HG02642 (cell line): ENCODE data around the gene GNG12.
"Not testable (repeated sequence)": the region's sequence is repeated elsewhere in the genome, so short reads cannot be mapped to it uniquely, and the experiment has no call there.

Source experiments
- ATAC-seq: cut with Tn5 transposase; IDR thresholded peaks from one replicate; pipeline ENCODE4 v1.9.1; 2021; ENCODE audit warnings: mild to moderate bottlenecking; ENCODE audit not compliant: unreplicated experiment, poor library complexity

GNG12 gene

GRCh38 chr1:67737875-67738274, 95.4 kb downstream of the GNG12 start:
- no peak for ATAC-seq

DNA sequence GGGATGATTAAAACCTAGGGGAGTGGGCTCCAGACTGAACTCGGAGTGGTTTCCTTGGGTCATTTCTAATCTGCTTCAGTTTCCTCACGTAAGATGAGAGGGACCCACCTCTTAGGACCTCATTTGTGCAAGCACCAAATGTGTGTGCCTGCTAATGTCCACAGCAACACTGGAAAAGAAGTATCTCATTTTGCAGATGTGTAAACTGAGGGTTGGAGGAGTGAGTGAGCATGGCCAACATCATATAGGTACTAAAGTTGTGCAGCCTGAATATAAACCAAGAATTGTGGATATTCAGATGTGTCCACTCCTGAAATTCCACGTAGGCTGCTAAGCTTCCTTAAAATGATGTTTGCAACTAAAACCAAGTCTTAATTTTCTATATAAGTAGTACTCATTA, 96.5 kb downstream of the GNG12 start:
- no peak for ATAC-seq

DNA sequence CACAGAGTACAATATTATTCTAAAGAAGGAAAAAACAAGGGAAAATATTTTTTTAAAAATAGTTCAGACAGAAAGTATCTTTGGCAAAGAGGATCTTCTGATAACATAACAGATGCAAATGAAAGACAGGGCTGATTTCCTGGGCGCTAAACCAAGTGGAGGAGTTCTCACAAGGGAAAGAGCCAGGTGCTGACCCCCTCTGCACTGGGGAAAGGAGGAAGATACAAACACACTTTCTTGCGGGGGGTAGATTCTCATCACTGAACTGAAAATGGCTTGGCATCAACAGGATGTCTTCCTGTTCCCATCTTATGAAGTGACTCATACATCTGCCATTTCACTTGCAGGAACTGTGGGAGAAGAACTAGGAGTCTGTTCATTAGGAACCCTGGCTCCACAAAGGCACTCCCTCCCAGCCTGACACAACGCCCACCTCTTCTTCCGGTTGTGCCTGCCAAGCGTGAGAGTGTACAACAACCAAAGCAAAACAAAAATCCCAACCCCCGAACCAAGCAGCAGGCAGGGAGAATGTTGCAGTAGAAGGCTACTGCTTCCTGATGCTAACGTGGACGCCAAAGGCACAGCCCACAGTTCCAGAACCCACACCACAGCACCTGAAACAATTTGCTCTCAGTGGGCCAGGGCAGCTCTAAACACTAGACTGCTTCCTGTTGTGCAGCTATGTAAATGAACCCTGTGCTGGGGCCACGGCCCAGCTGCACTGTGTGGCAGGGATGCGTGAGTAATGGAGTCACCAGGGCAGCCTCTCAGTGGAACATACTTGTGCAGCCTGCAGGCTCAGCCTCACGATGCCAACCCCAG, 97.2 kb downstream of the GNG12 start:
- ATAC-seq, result peak; percentile 96

DNA sequence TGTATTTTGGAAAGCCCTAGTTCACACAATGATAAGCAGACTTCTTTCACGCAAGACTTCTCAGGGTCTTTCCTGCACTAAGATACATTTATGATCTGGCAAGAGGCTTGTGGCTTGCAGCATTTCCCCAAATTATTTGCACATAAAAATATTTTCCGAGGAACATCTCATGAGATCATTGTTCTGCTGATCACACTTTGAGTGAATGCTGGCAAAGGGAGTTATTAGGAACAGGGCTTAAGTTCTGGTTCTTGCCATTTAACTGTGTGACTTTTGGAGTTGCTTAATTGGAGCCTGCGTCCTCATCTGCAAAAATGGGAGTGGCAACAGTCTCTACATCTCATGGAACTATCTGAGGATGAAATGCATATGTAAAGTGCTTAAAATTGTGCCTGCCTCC, 98.1 kb downstream of the GNG12 start:
- ATAC-seq, result no peak

GRCh38 chr1:67734323-67734690, 99.0 kb downstream of the GNG12 start:
- ATAC-seq, result no peak

DNA sequence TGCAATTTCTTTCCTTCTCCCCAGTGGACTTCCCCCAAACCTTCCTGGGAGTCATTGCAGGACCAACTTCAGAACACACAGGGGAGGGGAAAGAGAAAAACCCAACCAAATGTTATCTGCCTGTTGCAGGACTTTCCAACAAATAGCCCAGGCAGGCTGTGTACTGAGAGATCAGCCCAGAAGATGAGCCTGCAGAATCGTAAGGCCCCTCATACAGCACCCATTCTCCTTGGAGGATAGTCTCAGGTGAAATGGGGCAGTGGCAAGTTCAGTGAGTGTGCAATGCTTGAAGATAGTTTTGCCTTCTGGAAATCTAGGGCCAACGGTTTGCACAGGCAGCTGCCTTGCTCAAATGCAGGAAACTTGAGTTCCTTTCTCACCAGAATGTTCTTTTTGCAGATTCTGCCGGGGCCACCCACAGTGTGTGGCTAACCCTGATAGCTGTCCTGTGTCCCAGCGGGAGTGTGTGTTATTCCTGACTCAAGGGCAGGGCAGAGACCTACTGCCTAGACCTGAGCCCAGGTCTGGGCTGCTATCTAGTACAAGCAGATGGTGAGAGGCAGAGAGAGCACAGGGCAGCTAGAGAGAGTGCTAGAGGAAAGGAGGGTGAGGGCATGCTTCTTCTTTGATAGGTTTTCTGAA, 99.5 kb downstream of the GNG12 start:
- ATAC-seq, result no peak

DNA sequence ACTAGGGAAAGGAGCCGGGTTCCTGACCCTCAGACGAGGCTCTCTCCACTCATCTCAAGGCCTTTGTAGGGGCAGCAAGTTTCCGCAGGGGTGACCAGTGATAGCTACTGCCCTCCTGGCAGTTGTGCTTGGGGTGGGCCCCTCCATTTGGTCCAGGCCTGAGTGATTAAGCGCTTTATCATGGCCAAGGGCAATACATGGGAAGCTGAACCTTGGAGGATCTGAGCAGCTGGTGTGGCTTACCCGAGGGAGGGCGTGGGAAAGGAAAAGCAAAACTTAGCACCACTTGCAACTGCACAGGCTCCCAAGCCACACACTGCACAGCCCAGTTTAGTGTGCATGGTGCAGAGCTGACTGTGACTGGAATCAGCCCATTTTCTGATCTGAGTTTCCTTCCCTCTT, 100.5 kb downstream of the GNG12 start:
- peak; percentile 44 for ATAC-seq

DNA sequence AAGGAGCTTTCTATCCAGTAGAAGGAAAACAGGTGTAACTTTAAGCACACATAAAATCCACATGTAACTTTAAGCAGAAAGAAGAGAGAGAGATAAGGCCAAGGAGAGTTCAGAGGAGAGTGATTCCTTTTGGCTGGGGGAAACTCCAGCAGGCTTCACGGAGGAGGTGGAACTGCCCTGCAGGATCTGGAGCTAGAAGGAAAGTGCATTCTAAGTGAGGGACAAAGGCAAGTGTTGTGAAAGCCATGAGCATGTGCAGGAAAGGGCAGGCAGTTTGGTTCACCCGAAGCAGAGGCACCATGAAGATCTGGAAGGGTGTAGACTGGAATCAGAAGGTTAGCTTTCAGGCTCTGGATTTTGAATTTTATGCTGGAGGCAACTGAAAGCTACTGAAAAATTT, 101.9 kb downstream of the GNG12 start:
- ATAC-seq, result no peak

DNA sequence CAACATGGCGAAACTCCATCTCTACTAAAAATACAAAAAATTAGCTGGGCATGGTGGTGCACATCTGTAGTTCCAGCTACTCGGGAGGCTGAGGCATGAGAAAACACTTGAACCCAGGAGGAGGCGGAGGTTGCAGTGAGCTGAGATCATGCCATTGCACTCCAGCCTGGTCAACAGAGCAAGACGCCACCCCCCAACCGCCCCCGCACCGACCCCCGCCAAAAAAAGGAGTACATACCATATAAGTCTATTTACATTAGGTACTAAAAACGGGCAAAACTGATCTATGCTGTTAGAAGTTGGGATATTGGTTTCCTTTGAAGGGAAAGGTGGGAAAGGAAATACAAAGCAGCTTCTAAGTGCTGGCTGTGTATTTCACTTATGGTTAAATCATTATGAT, 103.0 kb downstream of the GNG12 start:
- not testable (repeated sequence) for ATAC-seq

DNA sequence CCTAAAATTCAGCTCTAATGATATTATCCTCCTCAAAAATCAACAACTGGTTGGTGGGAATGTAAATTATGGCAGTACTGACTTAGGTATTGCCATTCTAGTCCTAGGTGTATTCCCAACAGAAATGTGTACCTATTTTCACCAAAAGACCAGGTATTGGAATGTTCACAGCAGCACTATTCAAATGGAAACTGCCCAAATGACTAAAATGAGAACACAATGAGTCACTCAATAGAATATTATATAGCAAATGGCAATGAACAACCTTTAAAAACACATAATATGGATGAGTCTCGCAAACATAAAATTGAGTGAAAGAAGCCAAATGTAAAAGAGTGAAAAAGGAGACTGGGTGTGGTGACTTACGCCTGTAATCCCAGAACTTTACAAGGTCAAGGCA, 103.4 kb downstream of the GNG12 start:
- ATAC-seq, result no peak

DNA sequence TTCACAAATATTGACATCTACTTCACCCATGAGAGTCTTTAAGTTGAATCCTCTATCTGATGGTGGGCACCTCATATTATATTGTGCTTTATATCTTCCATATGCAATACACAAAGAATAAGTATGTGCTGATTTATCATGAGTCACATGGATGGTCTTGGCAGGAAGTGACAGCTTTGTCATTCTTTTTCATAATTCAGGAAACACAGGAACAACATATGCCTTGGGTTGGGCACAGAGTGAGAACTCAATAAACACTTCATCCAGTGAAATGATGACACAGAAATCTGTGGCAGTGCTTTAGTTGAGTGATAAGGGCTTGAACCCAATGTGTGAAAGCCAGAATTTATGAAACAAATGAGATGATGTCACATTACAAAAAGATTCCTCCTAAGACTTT, 107.0 kb downstream of the GNG12 start:
- no peak for ATAC-seq

DNA sequence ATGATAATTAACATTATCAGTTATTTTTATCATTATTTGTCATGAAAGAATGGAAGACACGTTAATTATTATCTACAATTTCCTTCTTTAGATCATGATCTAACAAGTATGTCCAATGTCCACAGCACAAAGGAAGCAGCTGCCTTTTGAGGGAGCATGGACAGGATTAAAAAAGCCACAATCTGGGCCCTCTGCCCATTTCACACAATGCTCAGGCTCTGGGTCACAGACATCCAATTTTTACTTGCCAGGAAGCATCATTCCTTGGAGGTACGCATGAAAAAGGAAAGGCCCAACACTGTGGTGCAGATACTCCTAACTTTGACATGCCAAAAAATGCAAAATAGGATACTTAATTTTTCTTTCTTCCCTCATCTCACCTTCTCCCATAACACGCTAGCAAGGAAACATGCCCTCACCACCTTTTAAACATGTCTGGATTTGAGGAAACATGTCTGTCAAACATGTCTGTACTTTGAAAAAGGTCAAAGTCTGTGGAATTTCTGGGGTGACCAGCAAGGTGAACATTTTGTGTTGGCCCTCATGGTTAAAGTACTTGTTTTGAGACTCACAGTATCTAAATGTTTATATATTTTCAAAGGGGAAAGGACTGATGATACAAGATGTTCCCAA, 108.2 kb downstream of the GNG12 start:
- ATAC-seq, result no peak

GRCh38 chr1:67723620-67724019, 109.6 kb downstream of the GNG12 start:
- peak; percentile 71 for ATAC-seq

DNA sequence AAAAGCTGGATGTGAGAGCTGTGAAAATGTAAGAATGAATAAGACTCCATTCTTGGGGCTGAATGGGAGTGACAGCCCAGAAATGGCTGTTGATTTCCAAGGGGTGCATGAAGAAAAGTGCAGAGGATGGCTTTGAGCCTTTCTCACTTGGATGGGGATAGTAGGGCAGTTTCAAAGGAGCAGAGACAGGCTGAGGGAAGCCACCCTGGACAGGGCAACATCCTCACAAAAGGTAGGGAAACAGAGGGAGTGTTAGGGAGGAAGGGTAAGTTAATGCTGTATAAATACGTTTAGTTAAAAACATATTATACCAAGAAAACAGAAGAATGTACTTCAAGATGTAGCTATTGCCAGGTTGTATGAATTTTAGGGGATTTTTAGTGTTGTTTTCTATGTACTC, 110.1 kb downstream of the GNG12 start:
- ATAC-seq, result no peak

GRCh38 chr1:67722292-67722944, 110.8 kb downstream of the GNG12 start:
- no peak for ATAC-seq

- ATAC-seq, result no peak
These were observed 111.5 kb downstream of the GNG12 start for GRCh38 chr1:67721650-67722291.

DNA sequence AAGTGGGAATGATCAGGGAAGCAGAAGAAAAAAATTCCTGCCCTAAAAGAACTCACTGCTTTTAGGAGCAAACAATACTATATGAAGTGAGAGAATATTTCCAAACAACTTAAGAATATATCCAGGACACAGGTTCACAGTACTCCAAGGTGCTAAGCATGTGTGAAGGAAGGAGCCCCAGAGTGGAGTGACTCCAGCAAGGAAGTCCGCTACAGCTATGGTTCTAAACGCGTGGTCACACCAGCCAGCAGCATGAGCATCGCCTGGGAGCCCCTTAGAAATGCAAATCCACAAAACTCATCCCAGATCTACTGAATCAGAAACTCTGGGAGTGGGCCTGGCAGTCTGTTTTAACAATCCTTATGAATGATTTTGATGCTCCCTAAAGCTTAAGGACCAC, 112.2 kb downstream of the GNG12 start:
- ATAC-seq, result no peak

- no peak for ATAC-seq
These were observed 113.7 kb downstream of the GNG12 start for GRCh38 chr1:67719329-67720196.

DNA sequence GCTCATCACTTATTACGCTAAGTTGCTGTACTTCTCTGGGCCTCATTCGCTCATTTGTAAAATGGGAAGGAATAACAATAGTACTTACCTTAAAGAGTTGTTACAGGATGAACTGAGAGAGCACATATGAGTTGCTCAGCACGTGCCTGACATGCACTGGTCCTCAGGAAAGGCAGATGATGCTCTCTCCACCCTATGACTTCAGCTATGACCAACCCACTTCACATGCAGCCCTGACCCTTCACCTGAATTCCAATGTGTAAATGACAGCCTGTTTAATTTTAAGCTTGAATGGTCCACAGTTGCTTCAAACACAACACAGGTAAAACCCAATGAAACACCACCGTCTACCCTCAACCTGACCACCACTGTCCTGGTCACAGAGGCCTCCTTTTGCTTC, 115.4 kb downstream of the GNG12 start:
- no peak for ATAC-seq

GRCh38 chr1:67716800-67717199, 116.5 kb downstream of the GNG12 start:
- no peak for ATAC-seq
